ENCODE results near the gene NTN1.

NTN1 gene

GRCh38 chr17:9028988-9029570 is 7.8 kb downstream of the NTN1 start:
- no peak overlapping the region for H3K4me3 ChIP-seq (ENCODE audit: low read depth, low read length)
- no peak for DNase-seq (ENCODE audit: low read depth)

GRCh38 chr17:9032151-9032550 is 10.8 kb downstream of the NTN1 start:
- no peak for DNase-seq (ENCODE audit: low read depth)
- H3K4me3 ChIP-seq (ENCODE audit: low read depth, low read length): no peak overlapping the region

- no peak for DNase-seq (ENCODE audit: low read depth)
- no peak overlapping the region for H3K4me3 ChIP-seq (ENCODE audit: low read depth, low read length)
Measured at GRCh38 chr17:9032583-9032982, 11.3 kb downstream of the NTN1 start.

- no peak for DNase-seq (ENCODE audit: low read depth)
- H3K4me3 ChIP-seq (ENCODE audit: low read depth, low read length): no peak overlapping the region
Measured at GRCh38 chr17:9035249-9035648, 13.9 kb downstream of the NTN1 start.

GRCh38 chr17:9036336-9036735 is 15.0 kb downstream of the NTN1 start:
- H3K4me3 ChIP-seq (ENCODE audit: low read depth, low read length): no peak overlapping the region
- DNase-seq (ENCODE audit: low read depth): no peak

GRCh38 chr17:9037736-9038135 is 16.4 kb downstream of the NTN1 start:
- no peak overlapping the region for H3K4me3 ChIP-seq (ENCODE audit: low read depth, low read length)
- no peak for DNase-seq (ENCODE audit: low read depth)

- no peak for DNase-seq (ENCODE audit: low read depth)
- H3K4me3 ChIP-seq (ENCODE audit: low read depth, low read length): no peak overlapping the region
Measured at GRCh38 chr17:9038380-9038779, 17.1 kb downstream of the NTN1 start.

- H3K4me3 ChIP-seq (ENCODE audit: low read depth, low read length): no peak overlapping the region
- DNase-seq (ENCODE audit: low read depth): no peak
Measured at GRCh38 chr17:9044772-9045463, 23.6 kb downstream of the NTN1 start.

- no peak overlapping the region for H3K4me3 ChIP-seq (ENCODE audit: low read depth, low read length)
- no peak for DNase-seq (ENCODE audit: low read depth)
Measured at GRCh38 chr17:9050801-9051401, 29.6 kb downstream of the NTN1 start.

GRCh38 chr17:9051561-9051960 is 30.3 kb downstream of the NTN1 start:
- DNase-seq (ENCODE audit: low read depth): no peak
- no peak overlapping the region for H3K4me3 ChIP-seq (ENCODE audit: low read depth, low read length)

GRCh38 chr17:9052921-9053320 is 31.6 kb downstream of the NTN1 start:
- DNase-seq (ENCODE audit: low read depth): no peak
- no peak overlapping the region for H3K4me3 ChIP-seq (ENCODE audit: low read depth, low read length)

- DNase-seq (ENCODE audit: low read depth): no peak
- H3K4me3 ChIP-seq (ENCODE audit: low read depth, low read length): no peak overlapping the region
Measured at GRCh38 chr17:9053406-9053805, 32.1 kb downstream of the NTN1 start.

GRCh38 chr17:9054126-9054975 is 33.0 kb downstream of the NTN1 start:
- DNase-seq (ENCODE audit: low read depth): no peak
- no peak overlapping the region for H3K4me3 ChIP-seq (ENCODE audit: low read depth, low read length)

- no peak for DNase-seq (ENCODE audit: low read depth)
- H3K4me3 ChIP-seq (ENCODE audit: low read depth, low read length): no peak overlapping the region
Measured at GRCh38 chr17:9055281-9055680, 34.0 kb downstream of the NTN1 start.

GRCh38 chr17:9056566-9056965 is 35.3 kb downstream of the NTN1 start:
- no peak overlapping the region for H3K4me3 ChIP-seq (ENCODE audit: low read depth, low read length)
- no peak for DNase-seq (ENCODE audit: low read depth)

GRCh38 chr17:9057310-9057709 is 36.0 kb downstream of the NTN1 start:
- H3K4me3 ChIP-seq (ENCODE audit: low read depth, low read length): no peak overlapping the region
- no peak for DNase-seq (ENCODE audit: low read depth)

- H3K4me3 ChIP-seq (ENCODE audit: low read depth, low read length): no peak overlapping the region
- no peak for DNase-seq (ENCODE audit: low read depth)
Measured at GRCh38 chr17:9062399-9062902, 41.1 kb downstream of the NTN1 start.

GRCh38 chr17:9064311-9064834 is 43.1 kb downstream of the NTN1 start:
- H3K4me3 ChIP-seq (ENCODE audit: low read depth, low read length): no peak overlapping the region
- no peak for DNase-seq (ENCODE audit: low read depth)

GRCh38 chr17:9071016-9071415 is 49.7 kb downstream of the NTN1 start:
- no peak overlapping the region for H3K4me3 ChIP-seq (ENCODE audit: low read depth, low read length)
- no peak for DNase-seq (ENCODE audit: low read depth)

Measured in skeletal muscle cell (primary cell).